NCI-H1417 treated with DMSO at 0.1 percent for 48 hours (cell line): ENCODE measurements around the gene COA5.
"Not testable (repeated sequence)": the region's sequence is repeated elsewhere in the genome, so short reads cannot be mapped to it uniquely, and the experiment has no call there.

Experiments used
- DNase-seq: peaks from one replicate; lab custom pipeline; 2025; lab: John Stamatoyannopoulos, UW

The COA5 gene

DNA sequence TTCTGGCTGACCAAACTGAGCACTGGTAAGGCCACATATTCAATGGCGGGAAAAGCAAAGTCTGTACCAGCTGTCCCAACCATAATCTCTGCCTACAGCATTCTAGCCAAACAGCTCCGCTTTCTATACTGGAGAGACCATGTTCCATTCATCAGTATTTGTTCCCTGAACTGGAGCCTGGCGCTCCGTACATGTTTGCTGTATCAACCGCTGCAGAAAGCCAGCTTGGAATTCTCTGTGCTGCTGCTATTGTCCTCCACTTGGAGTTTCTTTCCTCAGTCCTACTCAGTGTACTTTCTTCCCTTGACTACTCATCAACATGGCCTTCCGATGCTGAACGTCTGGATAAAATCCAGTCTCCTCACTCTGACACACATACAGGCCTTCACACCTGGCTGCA is 1.9 kb downstream of the COA5 start:
- DNase-seq: no peak

DNA sequence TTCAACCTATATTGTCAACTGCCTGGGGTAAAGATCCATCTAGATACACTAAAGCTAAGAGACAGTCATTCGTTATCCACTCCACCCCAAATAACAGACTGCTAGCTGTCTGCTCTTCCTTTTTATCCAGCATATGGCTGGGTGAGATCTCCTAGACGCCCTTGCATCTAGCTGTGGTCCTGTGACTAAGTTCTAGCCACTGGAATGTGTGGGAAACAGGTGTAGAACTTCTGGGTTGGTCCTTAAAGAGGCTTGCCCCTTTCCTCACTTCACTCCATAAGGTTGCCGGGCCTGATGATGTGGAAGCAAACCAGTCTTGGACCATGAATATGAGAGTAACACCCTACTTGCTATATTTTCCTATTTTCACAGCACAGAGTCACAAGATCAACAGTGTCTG is 3.2 kb downstream of the COA5 start:
- no peak for DNase-seq

DNA sequence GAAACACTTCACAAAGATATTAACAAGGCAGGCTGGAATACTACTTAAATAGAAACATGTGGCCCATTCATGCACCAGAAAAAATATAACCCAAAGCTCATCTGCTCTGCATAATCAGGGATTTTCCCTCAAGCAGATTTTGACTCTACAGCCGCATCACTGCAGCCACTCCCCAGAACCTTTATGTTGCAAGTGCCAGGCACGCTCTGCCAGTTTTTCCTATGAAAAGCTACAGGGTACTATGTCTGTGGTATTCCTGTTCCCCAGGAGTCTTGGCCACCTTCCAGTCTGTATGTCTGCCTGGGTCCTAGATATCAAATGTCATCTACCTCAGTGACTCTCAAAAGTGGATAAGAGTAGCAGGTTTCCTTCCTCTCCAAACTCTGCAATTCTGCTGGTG is 3.8 kb downstream of the COA5 start:
- no peak for DNase-seq

DNA sequence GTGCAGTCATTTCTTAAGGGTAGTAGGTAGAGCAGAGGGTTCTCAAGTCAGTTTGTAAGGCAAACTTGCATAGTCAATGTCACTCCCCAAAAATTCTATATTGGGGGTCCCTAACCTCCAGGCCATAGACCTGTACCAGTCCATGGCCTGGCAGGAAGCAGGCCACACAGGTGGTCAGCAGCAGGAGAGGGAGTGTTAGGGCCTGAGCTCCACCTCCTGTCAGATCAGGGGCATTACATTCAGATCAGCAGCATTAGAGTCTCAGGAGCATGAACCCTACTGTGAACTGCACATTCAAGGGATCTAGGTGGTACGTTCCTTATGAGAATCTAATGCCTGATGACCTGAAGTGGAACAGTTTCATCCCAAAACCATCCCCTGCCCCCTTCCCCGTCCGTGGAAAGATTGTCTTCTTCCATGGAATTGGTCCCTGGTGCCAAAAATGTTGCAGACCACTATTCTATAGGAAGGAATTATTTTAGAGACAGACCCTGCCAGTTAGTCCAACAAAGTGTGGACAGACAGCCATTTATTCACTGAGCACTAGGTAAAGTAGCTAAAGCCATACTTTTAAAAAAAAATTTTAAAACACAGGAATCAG is 6.7 kb downstream of the COA5 start:
- DNase-seq: no peak

DNA sequence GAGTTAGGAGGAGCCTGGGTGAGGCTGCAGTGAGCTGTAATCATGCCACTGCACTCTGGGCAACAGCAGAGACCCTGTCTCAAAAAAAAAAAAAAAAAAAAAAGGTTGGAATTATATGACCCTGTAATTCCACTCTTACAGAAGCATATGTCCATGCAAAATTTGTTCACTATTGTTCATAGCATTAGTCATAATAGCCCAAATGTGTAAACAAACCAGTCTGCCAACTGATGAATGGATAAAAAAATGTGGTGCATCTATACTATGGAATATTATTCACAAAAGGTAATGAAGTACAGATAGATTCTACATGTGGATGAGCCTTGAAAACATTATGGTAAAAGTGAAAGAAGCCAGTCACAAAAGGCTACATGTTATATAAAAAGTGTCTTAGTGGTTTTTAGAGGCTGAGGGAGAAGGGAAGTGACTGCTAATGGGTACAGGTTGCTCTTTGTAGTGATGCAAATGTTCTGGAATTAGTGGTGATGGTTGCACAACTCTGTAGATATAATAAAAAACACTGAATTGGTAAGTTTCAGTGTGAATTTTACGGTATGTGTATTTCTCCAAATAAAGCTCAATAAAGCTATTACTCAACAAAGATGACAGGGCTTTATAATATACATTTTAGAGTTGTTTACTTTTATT is 9.4 kb downstream of the COA5 start:
- DNase-seq: no peak

DNA sequence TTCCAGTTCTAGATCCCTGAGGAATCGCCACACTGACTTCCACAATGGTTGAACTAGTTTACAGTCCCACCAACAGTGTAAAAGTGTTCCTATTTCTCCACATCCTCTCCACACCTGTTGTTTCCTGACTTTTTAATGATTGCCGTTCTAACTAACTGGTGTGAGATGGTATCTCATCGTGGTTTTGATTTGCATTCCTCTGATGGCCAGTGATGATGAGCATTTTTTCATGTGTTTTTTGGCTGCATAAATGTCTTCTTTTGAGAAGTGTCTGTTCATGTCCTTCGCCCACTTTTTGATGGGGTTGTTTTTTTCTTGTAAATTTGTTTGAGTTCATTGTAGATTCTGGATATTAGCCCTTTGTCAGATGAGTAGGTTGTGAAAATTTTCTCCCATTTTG is 13.6 kb downstream of the COA5 start:
- not testable (repeated sequence) for DNase-seq

DNA sequence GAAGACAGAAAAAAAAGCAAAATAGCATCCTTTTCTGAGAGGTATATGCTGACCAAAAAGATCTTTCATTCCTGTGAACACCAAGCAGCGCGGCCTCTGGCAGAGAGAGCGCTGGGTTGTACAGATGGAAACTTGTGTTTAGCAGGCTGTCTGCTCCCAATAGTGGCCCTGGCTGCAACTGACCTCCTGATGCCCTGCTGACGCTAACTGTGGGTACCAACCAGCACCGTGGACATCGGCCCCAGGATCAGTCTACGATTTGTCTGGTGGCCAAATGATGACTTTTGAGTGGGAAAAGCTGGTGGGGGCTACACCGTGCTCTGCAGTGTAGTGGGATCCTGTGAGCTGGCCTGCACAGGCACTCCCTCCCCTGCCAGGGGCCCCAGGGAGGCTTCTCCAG is 15.7 kb downstream of the COA5 start:
- no peak for DNase-seq

DNA sequence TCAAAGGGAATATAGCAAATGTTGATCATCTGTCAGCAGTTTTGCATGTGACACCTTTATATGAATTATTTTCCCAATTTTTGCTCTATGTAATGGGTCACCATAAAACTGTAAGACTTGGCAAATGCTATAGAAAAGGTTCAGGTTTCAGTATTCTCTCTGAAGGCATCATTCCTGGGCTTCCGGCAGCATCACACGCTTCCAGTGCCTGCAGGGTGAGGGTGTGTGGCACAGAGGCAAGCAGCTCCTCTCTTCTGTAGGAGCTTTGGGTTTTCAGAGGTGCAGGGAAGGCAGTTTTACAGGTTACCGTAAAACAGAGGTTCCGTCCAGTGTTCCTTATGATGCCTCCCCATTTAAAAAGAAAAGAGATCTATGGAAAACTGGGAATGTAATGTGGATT is 18.8 kb downstream of the COA5 start:
- no peak for DNase-seq

DNA sequence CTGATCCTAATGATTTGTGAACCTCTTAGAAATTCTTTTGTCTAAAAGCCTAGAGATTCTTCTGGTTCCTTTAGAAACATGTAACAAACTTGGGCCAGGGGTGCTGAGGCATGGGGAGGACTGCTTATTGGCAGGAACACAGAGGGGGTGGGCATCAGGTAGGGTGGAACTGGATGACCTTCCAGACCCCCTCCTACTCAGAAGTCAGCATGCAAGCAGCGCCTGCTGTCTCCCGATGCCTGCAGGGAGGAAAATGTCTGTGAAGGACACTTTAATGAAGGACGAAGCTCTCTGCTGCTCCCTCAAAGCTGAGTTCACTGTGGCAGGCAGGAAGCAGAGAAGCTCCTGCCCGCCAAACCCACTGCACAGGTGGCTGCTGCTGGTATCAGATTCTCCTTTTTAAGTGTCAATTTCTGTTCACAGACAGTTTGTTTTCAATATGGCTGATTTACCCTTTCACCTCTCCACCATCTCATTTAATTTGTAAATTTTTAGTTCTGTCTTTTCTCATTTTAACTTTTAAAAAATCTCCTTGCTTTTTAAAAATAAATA is 19.4 kb downstream of the COA5 start:
- DNase-seq: no peak

DNA sequence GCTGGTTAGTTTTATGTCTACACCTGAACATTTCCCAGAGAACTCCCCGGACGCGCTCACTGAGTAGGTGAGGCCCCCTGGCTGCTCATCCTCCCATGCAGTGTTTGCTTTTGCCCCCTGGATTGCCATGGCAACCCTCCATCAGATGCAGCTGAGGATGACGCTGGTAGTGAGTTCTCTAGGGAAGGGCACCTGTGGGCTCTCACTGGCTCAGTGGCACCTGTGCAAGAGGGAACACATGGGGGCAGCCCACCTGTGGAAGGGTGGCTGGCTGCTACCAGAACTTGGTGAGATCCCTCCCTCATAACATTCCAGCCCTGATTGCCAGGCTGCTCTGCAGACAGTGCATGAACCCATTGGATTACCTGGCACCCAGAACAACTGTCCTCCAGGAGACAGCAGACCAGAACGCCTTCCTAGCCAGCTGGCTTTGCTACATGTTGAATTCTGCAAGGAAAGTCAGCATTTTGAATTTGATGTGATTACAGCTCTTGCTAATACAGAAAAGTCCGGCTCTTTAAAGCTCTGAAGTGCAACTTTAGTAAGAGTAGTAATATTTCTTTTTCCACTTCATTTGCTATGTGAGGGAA is 21.7 kb downstream of the COA5 start:
- no peak for DNase-seq

DNA sequence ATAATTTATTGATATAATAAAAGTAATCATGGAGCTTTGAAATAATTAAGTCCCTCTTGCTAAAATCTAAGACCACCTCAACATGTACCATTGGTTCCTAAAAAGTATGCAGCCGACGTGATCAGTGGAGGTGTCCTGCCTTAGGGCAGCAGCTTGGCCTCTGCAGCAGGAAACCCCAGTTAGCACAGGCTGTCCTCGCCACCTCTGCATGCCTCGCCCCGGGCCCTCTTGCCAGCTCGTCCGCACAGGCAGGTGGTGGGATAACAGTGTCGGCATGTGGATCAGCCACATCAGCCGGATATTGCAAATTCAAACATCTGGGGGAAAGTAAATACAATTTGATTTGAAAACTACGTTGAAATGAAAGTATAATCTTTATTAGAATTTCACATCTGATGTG is 22.9 kb downstream of the COA5 start:
- no peak for DNase-seq

DNA sequence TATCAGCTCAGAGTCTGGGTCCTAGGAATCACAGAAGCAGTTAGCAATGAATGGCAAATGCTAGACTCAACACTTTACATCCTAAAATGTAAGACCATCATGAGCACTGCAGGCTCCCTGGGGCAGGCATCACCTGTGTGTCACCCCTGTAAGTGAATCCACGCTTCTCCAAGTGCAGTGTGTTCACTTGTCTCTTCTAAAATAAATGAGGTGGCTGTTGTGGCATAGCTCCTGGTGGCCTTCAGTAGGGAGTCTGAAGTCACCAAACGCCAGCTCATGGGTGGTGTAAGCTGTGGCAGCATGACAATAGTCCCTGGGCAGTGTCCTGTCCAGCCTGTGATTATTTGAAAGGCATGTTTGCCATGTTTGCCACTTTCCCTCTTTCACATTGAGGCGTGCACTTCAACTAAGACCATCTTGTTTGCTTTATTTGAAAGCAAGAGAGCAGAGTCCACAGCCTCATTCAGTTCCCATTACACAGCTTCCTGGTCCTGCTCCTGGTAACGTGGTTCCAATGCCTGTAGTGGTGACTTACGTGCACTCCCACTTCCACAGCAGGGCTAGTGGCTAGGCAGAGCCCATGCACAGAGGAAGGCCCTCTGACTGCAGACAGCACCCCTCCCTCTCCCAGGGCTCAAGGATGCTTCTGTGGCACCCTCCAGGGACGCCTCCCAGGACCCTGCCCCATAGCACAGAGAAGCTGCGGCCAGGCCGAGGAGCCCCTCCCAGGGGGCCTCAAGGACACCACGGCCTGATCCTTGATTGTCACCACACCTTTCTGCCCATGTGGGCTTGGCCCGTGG is 24.3 kb downstream of the COA5 start:
- DNase-seq: no peak

DNA sequence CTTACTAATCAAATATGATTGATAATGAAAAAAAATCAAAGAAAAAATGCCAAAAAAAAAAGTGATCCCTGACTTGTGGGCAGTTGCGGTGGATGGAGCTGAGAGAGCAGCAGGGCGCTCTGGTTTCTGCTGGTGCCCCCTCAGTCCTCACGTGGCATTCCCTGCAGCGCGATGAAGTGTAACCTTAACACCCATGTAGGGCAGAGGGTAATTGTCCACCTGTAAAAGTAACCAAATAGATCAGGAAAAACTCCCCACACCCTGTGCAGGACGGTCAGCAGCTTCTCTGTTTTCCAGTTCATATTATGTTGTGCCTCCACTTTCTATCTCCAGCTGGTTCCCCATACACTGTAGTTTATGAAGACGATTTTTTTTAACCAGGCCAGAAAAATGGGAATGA is 25.0 kb downstream of the COA5 start:
- no peak for DNase-seq

DNA sequence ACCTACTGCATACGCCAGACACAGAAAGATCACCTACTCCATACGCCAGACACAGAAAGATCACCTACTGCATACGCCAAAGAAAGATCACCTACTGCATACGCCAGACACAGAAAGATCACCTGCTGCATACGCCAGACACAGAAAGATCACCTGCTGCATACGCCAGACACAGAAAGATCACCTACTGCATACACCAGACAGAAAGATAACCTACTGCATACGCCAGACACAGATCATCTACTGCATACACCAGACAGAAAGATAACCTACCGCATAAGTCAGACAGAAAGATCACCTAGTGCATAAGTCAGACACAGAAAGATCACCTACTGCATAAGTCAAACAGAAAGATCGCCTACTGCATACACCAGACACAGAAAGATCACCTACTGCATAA is 25.8 kb downstream of the COA5 start:
- DNase-seq: no peak

DNA sequence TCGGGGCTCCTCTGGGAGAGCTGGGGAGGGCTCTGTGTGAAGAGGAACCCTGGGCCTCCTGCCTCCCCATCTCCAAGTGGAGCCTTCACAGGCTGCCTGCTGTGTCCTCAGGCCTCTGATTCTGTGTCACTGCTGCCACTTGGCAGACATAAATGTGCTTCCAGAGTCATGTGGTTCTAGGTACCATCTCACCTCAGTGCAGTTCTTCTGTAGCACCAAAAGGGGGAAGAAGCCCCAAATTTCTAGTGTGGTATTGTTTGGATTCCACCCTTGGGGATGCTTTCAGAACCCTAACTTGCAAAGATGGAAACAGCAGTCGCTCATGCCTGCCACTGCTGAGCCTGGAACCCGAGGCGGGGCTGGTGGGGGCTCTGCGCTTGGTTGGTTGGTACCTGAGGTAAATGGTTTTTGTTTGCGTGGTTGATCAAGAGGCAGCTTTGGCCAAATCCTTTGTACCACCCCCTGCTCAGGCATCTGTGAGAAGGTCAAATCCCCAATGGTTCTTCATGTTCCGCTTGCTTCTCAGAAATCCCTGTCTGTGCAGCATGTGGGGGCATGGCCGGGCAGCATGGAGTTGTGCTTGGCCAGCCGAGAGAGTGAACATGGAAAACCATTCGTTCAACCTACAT is 27.5 kb downstream of the COA5 start:
- DNase-seq: no peak

DNA sequence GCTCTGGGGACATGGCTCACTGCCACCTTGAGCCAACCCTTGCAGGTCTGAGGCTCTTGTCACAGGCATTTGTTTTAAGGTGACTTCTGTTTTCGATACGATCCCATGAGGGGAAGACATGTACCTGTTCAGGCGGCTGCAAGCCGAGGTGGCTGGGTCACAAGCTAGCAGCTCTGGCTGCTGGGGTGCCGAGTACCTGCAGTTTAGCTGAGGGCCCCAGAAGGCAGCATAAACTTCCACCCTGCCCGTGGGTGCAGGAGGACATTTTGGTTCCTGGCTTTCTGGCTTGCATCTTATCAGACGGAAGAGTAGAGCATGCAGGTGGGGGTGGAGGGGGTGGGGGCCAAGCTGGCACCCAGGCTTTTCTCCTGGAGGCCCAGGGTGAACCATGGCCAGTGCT is 28.4 kb downstream of the COA5 start:
- DNase-seq: no peak

DNA sequence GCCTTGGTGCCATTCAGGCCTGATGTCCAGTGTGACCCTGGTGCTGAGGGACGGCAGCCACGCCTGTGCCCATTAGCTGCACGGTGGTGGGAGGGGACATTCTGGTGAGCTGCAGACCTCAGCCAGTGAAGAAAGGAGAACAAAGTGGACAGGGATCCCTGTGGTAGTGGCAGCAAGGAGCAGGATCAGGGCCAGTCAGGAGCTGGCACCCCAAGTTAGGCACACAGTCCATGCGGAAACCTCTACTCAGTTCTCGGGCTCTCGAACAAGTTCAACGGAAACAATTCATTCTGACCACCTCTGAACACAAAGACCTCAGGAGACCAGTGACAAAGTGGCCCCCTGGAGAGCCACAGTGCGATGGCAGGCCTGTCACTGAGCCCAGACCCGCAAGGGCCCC is 30.1 kb downstream of the COA5 start:
- no peak for DNase-seq

DNA sequence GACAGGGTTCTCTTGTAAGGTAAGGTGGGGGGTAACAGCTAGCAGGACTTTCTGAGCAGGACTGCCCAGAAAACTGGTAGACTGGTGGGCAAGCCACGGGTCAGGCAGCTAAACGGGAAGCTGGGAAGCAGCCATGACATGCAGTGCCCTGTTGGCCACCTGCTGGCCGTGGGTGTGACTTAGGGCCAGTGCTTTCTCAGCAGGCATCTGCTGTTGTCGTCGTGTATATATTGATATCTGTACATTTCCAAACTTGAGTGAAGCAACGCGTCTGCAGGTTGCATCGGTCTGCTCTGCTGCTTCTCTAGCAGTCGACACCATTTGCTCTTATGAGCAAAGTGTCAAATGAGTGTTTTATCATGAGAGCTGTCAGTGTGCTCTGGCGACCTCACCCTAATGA is 31.0 kb downstream of the COA5 start:
- no peak for DNase-seq

DNA sequence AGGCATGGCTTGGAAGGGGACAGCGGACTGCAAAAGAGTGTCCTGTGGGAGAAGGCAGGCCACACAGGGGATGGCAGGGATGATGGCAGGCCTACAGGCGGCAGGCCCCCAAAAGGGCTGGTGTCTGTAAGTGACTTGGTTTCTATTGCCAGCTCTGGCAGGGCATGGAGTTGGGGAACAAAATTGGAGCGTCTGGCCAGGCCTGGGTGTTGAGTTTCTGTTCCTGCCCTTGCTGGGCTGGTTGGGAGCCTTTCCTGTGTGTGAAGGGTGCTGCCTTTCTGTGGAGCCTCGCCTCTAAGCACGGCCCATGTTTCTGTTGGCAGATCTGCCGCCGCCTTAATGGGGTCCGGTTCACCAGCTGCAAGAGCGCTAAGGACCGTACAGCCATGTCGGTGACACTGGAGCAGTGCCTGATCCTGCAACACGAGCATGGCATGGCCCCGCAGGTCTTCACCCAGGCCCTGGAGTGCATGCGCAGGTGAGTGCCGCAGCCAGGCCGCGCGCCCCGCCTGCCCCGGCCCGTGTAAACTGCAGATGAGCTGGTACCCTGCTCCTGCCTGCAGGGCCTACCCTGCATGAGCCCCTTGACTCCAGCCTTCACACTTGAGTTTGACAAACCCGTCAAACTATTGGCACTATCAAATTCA is 31.5 kb downstream of the COA5 start:
- DNase-seq: no peak

DNA sequence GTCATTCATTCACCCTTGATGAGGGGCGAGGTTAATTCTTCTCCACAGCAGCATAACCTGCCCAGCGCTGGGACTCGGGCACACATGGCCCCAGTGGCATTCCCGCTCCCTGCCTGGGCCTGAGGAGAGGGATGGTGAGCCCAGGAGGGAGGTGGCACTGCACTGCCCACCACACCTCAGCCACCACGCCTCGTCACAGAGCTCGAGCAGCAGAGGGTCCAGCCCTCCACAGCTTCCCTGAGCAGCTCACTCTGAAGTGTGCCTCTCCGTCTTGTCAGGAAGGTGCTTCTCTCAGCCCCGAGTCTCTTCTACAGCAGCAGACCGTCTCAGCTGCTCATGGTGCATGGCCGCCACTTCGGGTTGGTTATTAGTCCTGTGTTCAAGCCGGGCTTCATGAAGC is 34.9 kb downstream of the COA5 start:
- DNase-seq: no peak

DNA sequence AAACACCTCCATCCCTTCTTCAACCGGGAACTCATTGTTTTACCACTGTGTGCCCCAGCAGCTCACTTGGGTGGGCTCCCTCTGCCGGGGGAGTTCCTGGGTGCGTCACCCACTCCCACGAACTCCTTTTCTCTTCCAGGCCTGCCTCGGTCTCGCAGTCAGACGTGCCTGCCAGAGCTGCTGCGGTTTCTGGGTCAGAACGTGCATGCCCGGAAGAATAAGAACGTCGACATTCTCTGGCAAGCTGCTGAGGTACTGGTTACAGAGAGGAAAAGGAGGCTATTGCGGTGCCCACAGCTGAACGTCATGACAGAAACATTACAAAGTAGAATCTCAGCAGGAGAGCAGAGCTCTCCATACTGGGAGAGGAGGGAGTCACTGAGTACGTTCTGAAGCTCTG is 35.6 kb downstream of the COA5 start:
- no peak for DNase-seq

DNA sequence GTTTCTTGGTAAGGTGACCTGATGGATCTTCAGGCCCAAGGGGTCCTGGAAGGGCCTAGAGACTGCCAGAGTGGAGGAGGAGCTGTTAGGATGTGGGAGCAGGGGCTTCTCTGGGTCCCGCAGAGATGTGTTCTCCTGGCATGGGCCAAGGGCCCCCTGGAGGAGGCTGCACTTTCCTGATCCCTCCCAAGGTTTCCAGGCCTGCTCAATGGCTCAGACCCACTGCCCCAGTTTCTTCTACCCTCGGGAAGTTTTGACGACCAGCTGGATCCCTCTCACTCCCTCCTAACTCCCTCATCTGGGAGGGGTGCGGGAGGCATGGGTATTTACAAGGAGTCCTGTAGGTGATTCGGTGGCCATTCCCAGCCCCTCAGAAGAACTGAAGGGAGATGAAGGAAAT is 36.1 kb downstream of the COA5 start:
- DNase-seq: no peak
